HG02938 (cell line): ENCODE results near the gene TNFRSF19.
"Not testable (repeated sequence)": the region's sequence is repeated elsewhere in the genome, so short reads cannot be mapped to it uniquely, and the experiment has no call there.

Experiments
- ATAC-seq: cut with Tn5 transposase; IDR thresholded peaks from one replicate; pipeline ENCODE4 v1.9.1; 2021; ENCODE audit warnings: mild to moderate bottlenecking, moderate library complexity; ENCODE audit not compliant: unreplicated experiment

Gene TNFRSF19

GRCh38 chr13:23570099-23570920, at the start of gene TNFRSF19:
Gene TNFRSF19, plus strand, starts transcription at chr13:23570412. Its CDS starts 19,772 bp downstream, at chr13:23590184.
- ATAC-seq, result no peak

GRCh38 chr13:23529926-23530325, 40.3 kb upstream of the TNFRSF19 start:
- ATAC-seq, result not testable (repeated sequence)

GRCh38 chr13:23531446-23531845, 38.8 kb upstream of the TNFRSF19 start:
- no peak for ATAC-seq

- no peak for ATAC-seq
These were observed 36.1 kb upstream of the TNFRSF19 start for GRCh38 chr13:23534090-23534489.

GRCh38 chr13:23541221-23541824, 28.9 kb upstream of the TNFRSF19 start:
- no peak for ATAC-seq

- ATAC-seq, result no peak
These were observed 25.5 kb upstream of the TNFRSF19 start for GRCh38 chr13:23544668-23545067.

- no peak for ATAC-seq
These were observed 23.1 kb upstream of the TNFRSF19 start for GRCh38 chr13:23547000-23547590.

- no peak for ATAC-seq
These were observed 20.5 kb upstream of the TNFRSF19 start for GRCh38 chr13:23549724-23550123.

GRCh38 chr13:23550163-23550562, 20.0 kb upstream of the TNFRSF19 start:
- ATAC-seq, result no peak

- no peak for ATAC-seq
These were observed 18.8 kb upstream of the TNFRSF19 start for GRCh38 chr13:23551213-23552008.

- ATAC-seq, result no peak
These were observed 18.0 kb upstream of the TNFRSF19 start for GRCh38 chr13:23552171-23552570.

- no peak for ATAC-seq
These were observed 17.6 kb upstream of the TNFRSF19 start for GRCh38 chr13:23552661-23553060.

GRCh38 chr13:23554000-23554399, 16.2 kb upstream of the TNFRSF19 start:
- no peak for ATAC-seq

GRCh38 chr13:23557043-23557442, 13.2 kb upstream of the TNFRSF19 start:
- no peak for ATAC-seq

GRCh38 chr13:23557733-23558132, 12.5 kb upstream of the TNFRSF19 start:
- no peak for ATAC-seq

- ATAC-seq, result no peak
These were observed 11.3 kb upstream of the TNFRSF19 start for GRCh38 chr13:23558675-23559536.

- no peak for ATAC-seq
These were observed 9.6 kb upstream of the TNFRSF19 start for GRCh38 chr13:23560571-23561089.

- no peak for ATAC-seq
These were observed 9.0 kb upstream of the TNFRSF19 start for GRCh38 chr13:23561261-23561660.

- no peak for ATAC-seq
These were observed 6.9 kb upstream of the TNFRSF19 start for GRCh38 chr13:23563085-23563845.
